Umbilical cord (tissue), 2 donors: Measurements from ENCODE around the gene EPM2A. TPM values are rescaled to one million over a fixed set of nuclear protein-coding genes. Genes with fewer than 3 reads are reported as not detected.

Experiments used
- DNase-seq: peaks from one replicate; pipeline ENCODE4 v3.0.0-alpha.2; 2015; ENCODE audit warnings: low spot score
- total RNA-seq: library from RNA; depleted of rRNA; stranded (reverse); fragments of >200 nt; gene quantifications from one replicate; pipeline ENCODE4 v1.2.3, GENCODE V29; 2014; ENCODE audit warnings: low replicate concordance; ENCODE audit not compliant: insufficient read depth

Gene EPM2A
- total RNA-seq, 1 donor from 2014 or later, result 27.7 TPM

DNA sequence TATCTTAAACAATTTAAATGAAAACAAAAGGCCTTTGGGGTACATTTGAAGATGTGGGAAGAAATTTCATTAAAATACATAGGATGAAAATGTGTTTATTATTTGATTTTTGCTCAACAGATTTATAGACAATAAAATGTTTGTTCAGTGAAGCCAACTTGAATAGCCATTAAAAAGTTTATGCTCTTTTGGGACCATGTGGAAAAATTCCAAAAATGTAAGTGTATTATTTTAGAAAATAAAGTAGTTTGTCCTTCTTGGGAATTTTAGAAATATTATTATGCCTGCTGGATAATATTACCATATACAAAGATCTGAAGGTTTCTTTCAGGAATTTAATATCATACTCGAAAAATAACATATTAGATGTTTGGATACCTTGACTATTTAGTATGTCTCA is 131.3 kb downstream of the EPM2A start:
- no peak for DNase-seq

DNA sequence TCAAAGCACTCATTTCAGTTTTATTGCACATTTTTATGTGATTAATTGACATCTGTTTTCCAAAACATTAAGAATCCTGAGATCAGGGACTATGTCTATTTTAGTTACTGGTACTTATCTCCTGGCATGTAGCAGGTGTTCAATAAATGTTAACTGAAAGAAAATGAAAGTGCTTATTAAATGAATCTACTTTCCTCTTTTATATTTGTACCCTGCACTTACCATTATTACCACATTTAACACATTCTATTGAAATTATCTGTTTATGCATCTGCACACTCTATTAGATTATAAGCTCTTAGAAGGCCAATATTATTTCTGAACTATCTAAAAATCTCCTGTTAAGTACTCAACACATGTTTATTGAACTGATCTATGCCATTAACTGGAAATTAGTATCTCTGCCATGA is 131.9 kb downstream of the EPM2A start:
- no peak for DNase-seq

DNA sequence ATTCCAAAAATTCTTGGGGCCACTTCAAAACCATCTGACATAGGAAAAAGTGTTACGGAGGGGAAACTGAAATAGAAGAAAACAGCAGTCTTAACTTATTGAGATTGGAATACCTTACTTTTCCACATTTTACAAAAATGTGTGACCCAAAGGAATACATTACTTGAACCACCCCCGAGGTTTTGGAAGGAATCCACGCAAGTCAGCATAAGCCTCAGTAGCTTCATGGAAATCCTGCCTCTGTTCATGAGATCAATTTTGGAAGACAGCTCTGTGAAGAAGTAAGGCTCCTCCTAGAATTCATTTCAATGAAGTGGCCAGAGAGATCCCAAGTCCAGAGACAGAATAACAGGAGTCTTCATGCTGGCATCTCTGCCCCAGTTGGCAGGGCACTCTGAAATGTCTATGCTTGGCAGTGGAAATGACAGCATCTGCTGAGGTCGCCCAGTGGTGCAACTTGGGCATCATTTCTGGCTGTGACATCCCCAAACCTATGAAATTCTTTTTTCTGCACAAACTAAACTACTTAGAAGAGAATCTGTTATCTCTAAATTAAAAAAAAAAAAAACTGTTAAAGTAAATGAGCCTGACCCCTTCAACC is 132.5 kb downstream of the EPM2A start:
- DNase-seq, result no peak

GRCh38 chr6:145601397-145601796 is 133.9 kb downstream of the EPM2A start:
- DNase-seq, result no peak

GRCh38 chr6:145600299-145600698 is 135.0 kb downstream of the EPM2A start:
- DNase-seq, result no peak

GRCh38 chr6:145588981-145589380 is 146.3 kb downstream of the EPM2A start:
- no peak for DNase-seq

GRCh38 chr6:145587334-145587733 is 148.0 kb downstream of the EPM2A start:
- DNase-seq, result no peak

DNA sequence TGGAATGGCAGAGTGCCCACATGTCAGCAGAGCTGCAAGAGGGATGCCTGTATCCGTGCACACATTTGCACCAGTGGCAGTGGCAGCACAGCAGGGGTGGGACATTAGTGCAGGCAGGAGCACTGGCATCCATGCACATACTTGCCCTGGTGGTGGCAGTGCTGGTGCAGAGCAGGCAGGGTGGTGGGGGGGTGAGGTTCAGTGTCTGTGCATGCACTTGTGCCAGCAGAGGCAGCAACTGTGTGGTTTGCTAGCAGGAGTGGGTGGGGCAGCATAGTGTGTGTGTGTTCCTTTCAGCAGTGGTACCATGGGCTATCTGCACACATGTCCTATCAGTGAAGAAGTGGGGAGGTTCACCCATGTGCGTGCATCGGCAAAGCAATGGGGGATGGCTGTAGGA is 151.6 kb downstream of the EPM2A start:
- DNase-seq, result no peak

Other genes with a start within 250 kb of the EPM2A start
- 28.4 TPM for gene FBXO30, start 79.3 kb upstream of the EPM2A start, total RNA-seq
- gene SHPRH, start 228.8 kb upstream of the EPM2A start, total RNA-seq, result 43.6 TPM